T1000 (cell line): ENCODE data around the gene DNAH11.
A peak's percentile ranks its signal among the peaks of the same experiment; 100 is the strongest.

ENCODE experiments used
- DNase-seq: peaks from one replicate; lab custom pipeline; 2025; ENCODE audit warnings: mixed read lengths; lab: John Stamatoyannopoulos, UW

Gene DNAH11

GRCh38 chr7:21938463-21938862 lies 395.6 kb downstream of the DNAH11 start:
- no peak for DNase-seq

- DNase-seq: no peak
Observed at GRCh38 chr7:21939136-21939857, 396.5 kb downstream of the DNAH11 start.

- DNase-seq: no peak
Observed at GRCh38 chr7:21939858-21940372, 397.1 kb downstream of the DNAH11 start.

GRCh38 chr7:21941611-21942141 lies 398.8 kb downstream of the DNAH11 start:
- DNase-seq: no peak

DNA sequence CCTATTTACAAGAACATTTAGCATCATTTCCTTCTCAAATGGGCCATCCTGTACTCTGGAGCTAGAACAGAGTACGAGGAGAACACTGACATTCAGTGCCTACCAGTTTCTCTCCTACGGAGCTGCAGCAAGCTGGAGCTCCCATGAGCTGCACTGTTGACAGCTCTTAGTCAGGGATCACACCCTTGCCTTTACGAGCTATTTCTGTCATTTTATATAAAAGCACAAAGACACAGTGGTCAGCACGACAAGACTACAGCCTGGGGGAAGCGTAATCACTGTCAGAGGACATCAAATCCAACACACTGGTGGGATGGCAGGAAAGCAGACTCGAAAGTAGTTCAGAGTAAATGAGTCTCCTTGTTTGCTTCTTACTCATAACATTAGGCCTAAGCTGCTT lies 400.1 kb downstream of the DNAH11 start:
- DNase-seq: no peak

DNA sequence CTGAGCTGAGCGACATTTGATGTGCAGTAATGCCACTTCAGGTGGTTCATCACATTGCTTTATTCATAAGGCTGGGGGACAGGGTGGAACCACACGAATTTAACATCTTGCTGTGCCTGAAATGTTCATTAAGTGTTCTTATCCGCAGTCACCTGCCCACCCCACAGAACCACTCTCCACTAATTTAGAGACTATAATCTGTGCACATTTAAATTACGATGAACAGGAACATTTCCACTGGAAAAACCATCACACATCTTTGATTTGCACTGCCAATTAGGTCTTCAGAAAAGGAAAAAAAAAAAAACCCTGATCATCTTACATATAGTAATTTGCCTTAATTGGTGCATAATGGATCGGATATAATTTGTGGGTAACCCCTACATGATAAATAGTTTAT lies 400.6 kb downstream of the DNAH11 start:
- DNase-seq: no peak

DNA sequence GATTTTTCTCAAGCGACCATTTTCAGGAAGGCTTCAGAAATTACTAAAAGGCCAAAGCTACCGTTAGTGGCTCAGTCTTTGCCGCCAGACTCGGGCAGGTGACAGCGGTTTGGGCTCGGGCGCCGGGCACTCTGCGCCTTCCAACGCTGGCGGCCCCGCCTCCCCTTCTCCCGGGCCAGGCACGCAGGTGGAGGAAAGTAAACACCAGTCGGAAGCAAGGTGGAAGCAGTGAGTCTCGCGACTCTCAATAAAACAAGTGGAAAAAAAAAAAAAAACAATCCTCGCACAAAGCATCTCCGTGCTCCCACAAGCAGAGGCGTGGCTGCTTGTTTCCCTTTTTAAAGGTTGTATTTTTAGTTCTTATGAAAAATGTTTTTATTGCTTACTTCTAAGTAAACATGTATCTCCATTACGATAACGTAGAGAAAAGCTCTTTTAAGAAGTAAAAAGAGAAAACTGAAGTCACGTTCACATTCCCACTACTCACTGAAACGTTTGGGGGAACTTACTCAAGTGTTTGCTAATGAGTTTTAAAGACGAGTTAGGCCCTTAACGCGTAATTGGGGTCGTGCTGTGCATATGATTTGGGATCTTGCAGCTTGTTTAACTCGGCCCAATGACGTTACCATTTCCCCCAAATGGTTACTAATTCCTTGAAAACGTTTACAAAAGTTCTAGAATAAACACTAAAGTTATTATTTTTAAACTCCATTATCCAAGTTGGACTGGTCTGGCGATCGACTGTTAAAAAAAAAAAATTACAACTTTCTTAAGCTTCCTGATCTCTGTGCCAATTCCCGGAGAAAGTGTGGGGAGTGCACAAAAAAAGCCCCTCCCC lies 402.0 kb downstream of the DNAH11 start:
- DNase-seq: no peak

- DNase-seq: peak; percentile 78
Observed at GRCh38 chr7:21945454-21946221, 402.8 kb downstream of the DNAH11 start, which contains the start of gene CDCA7L. Gene CDCA7L, minus strand, starts transcription at chr7:21945899. Its CDS starts 95 bp downstream, at chr7:21945804.

- DNase-seq: no peak
Observed at GRCh38 chr7:21946222-21946709, 403.4 kb downstream of the DNAH11 start.

GRCh38 chr7:21947056-21947455 lies 404.2 kb downstream of the DNAH11 start:
- DNase-seq: no peak

GRCh38 chr7:21947946-21948345 lies 405.1 kb downstream of the DNAH11 start:
- DNase-seq: no peak

DNA sequence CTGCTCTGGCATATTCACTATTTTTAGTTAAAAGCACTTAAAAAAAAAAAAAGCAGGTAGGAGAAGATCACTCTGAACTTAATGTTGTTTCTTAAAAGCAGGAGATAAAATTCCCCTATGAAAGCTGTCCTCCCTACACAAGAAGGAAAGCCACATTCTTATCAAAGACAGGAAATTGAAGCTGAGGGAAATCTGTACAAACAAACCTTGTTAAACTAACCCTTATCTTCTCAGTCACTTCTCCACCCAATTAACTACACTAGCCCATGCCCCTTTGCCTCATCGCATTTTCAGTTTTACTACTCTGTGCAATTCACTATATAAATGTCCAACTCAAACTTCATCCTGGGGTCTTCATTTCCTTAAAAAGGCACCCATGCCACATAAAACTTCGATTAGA lies 405.5 kb downstream of the DNAH11 start:
- DNase-seq: no peak

GRCh38 chr7:21948887-21949540 lies 406.2 kb downstream of the DNAH11 start:
- DNase-seq: no peak
